ENCODE data around the gene S100A9.

DNA sequence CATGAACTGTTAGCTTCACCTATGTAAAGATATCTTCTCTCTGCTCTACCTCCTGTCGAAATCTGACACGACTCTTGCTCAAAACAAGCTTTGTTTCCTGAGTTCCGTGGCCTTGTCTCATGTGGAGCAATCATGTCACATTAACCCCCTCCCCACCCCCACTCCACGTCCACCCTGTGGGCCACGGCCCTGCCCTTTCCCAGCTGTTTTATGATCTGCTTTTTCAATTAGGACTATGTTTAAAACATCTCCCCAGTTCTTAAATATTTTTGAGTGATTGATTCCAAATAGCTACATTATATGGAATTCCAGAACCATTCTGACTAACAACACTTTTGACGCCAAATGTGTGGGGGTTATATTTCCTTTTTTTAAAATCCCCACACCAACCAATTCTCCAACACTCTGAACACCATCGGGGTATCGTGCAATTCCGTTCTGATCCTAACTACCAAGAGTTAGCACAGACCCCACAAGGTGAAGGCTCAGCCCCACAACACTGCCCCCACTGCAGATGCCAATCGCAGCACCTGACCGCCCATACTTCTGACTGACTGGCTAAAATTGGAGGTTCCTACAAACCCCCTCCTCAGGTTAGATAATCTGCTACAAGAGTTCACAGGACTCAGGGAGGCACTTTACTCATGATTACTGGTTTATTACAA lies 45.9 kb downstream of the S100A9 start:
- TF ChIP-seq, protein P1, sequence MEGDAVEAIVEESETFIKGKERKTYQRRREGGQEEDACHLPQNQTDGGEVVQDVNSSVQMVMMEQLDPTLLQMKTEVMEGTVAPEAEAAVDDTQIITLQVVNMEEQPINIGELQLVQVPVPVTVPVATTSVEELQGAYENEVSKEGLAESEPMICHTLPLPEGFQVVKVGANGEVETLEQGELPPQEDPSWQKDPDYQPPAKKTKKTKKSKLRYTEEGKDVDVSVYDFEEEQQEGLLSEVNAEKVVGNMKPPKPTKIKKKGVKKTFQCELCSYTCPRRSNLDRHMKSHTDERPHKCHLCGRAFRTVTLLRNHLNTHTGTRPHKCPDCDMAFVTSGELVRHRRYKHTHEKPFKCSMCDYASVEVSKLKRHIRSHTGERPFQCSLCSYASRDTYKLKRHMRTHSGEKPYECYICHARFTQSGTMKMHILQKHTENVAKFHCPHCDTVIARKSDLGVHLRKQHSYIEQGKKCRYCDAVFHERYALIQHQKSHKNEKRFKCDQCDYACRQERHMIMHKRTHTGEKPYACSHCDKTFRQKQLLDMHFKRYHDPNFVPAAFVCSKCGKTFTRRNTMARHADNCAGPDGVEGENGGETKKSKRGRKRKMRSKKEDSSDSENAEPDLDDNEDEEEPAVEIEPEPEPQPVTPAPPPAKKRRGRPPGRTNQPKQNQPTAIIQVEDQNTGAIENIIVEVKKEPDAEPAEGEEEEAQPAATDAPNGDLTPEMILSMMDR (conservative IDR thresholded peaks at IDR 0.05; ENCODE audit: low read depth in 2 of 2) = no peak
- TF ChIP-seq EZH2 (IDR thresholded peaks at IDR 0.05; ENCODE audit: low read depth, unreplicated experiment) (no peak), POLR2AphosphoS5 (IDR thresholded peaks at IDR 0.05; ENCODE audit: low read depth) (no peak), ZNF331 (CRISPR knock-in tag; IDR thresholded peaks at IDR 0.05; ENCODE audit: low read depth) (no peak), EZH2phosphoT487 (IDR thresholded peaks at IDR 0.05; ENCODE audit: unreplicated experiment) (no peak), CREB1 (CRISPR knock-in tag; IDR thresholded peaks at IDR 0.05; ENCODE audit: low read depth) (no peak), JUNB (IDR thresholded peaks at IDR 0.05; ENCODE audit: unreplicated experiment) (no peak), ZNF114 (CRISPR knock-in tag; IDR thresholded peaks at IDR 0.05) (no peak)
- TF ChIP-seq, protein P2, sequence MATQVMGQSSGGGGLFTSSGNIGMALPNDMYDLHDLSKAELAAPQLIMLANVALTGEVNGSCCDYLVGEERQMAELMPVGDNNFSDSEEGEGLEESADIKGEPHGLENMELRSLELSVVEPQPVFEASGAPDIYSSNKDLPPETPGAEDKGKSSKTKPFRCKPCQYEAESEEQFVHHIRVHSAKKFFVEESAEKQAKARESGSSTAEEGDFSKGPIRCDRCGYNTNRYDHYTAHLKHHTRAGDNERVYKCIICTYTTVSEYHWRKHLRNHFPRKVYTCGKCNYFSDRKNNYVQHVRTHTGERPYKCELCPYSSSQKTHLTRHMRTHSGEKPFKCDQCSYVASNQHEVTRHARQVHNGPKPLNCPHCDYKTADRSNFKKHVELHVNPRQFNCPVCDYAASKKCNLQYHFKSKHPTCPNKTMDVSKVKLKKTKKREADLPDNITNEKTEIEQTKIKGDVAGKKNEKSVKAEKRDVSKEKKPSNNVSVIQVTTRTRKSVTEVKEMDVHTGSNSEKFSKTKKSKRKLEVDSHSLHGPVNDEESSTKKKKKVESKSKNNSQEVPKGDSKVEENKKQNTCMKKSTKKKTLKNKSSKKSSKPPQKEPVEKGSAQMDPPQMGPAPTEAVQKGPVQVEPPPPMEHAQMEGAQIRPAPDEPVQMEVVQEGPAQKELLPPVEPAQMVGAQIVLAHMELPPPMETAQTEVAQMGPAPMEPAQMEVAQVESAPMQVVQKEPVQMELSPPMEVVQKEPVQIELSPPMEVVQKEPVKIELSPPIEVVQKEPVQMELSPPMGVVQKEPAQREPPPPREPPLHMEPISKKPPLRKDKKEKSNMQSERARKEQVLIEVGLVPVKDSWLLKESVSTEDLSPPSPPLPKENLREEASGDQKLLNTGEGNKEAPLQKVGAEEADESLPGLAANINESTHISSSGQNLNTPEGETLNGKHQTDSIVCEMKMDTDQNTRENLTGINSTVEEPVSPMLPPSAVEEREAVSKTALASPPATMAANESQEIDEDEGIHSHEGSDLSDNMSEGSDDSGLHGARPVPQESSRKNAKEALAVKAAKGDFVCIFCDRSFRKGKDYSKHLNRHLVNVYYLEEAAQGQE (IDR thresholded peaks at IDR 0.05; ENCODE audit: unreplicated experiment) = no peak
- TF ChIP-seq, protein P3, sequence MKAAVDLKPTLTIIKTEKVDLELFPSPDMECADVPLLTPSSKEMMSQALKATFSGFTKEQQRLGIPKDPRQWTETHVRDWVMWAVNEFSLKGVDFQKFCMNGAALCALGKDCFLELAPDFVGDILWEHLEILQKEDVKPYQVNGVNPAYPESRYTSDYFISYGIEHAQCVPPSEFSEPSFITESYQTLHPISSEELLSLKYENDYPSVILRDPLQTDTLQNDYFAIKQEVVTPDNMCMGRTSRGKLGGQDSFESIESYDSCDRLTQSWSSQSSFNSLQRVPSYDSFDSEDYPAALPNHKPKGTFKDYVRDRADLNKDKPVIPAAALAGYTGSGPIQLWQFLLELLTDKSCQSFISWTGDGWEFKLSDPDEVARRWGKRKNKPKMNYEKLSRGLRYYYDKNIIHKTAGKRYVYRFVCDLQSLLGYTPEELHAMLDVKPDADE (IDR thresholded peaks at IDR 0.05) = no peak
- TF ChIP-seq, protein P4, sequence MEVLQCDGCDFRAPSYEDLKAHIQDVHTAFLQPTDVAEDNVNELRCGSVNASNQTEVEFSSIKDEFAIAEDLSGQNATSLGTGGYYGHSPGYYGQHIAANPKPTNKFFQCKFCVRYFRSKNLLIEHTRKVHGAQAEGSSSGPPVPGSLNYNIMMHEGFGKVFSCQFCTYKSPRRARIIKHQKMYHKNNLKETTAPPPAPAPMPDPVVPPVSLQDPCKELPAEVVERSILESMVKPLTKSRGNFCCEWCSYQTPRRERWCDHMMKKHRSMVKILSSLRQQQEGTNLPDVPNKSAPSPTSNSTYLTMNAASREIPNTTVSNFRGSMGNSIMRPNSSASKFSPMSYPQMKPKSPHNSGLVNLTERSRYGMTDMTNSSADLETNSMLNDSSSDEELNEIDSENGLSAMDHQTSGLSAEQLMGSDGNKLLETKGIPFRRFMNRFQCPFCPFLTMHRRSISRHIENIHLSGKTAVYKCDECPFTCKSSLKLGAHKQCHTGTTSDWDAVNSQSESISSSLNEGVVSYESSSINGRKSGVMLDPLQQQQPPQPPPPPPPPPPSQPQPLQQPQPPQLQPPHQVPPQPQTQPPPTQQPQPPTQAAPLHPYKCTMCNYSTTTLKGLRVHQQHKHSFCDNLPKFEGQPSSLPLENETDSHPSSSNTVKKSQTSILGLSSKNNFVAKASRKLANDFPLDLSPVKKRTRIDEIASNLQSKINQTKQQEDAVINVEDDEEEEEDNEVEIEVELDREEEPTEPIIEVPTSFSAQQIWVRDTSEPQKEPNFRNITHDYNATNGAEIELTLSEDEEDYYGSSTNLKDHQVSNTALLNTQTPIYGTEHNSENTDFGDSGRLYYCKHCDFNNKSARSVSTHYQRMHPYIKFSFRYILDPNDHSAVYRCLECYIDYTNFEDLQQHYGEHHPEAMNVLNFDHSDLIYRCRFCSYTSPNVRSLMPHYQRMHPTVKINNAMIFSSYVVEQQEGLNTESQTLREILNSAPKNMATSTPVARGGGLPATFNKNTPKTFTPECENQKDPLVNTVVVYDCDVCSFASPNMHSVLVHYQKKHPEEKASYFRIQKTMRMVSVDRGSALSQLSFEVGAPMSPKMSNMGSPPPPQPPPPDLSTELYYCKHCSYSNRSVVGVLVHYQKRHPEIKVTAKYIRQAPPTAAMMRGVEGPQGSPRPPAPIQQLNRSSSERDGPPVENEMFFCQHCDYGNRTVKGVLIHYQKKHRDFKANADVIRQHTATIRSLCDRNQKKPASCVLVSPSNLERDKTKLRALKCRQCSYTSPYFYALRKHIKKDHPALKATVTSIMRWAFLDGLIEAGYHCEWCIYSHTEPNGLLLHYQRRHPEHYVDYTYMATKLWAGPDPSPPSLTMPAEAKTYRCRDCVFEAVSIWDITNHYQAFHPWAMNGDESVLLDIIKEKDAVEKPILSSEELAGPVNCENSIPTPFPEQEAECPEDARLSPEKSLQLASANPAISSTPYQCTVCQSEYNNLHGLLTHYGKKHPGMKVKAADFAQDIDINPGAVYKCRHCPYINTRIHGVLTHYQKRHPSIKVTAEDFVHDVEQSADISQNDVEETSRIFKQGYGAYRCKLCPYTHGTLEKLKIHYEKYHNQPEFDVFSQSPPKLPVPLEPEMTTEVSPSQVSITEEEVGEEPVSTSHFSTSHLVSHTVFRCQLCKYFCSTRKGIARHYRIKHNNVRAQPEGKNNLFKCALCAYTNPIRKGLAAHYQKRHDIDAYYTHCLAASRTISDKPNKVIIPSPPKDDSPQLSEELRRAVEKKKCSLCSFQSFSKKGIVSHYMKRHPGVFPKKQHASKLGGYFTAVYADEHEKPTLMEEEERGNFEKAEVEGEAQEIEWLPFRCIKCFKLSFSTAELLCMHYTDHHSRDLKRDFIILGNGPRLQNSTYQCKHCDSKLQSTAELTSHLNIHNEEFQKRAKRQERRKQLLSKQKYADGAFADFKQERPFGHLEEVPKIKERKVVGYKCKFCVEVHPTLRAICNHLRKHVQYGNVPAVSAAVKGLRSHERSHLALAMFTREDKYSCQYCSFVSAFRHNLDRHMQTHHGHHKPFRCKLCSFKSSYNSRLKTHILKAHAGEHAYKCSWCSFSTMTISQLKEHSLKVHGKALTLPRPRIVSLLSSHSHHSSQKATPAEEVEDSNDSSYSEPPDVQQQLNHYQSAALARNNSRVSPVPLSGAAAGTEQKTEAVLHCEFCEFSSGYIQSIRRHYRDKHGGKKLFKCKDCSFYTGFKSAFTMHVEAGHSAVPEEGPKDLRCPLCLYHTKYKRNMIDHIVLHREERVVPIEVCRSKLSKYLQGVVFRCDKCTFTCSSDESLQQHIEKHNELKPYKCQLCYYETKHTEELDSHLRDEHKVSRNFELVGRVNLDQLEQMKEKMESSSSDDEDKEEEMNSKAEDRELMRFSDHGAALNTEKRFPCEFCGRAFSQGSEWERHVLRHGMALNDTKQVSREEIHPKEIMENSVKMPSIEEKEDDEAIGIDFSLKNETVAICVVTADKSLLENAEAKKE (CRISPR knock-in tag; IDR thresholded peaks at IDR 0.05) = no peak
